ENCODE measurements around the gene CAMSAP2. TPM values are rescaled to one million over a fixed set of nuclear protein-coding genes. Genes with fewer than 3 reads are reported as not detected.

The CAMSAP2 gene
- total RNA-seq, 1 donor from 2014 or later, result 39.5 TPM

Other genes starting within 250 kb of the CAMSAP2 start
- gene KIF14, start 118.1 kb upstream of the CAMSAP2 start, total RNA-seq (ENCODE audit: unreplicated experiment), result 3.8 TPM
- gene DDX59, start 69.0 kb upstream of the CAMSAP2 start, total RNA-seq (ENCODE audit: unreplicated experiment), result 20.1 TPM
- gene GPR25, start 134.1 kb downstream of the CAMSAP2 start, total RNA-seq (ENCODE audit: unreplicated experiment), result not detected
- gene INAVA, start 156.0 kb downstream of the CAMSAP2 start, total RNA-seq (ENCODE audit: unreplicated experiment), result 35.8 TPM

Data from endothelial cell (in vitro differentiated cells).